ENCODE data around the gene INPP4A. TPM values are rescaled to one million over a fixed set of nuclear protein-coding genes. Genes with fewer than 3 reads are reported as not detected.

Gene INPP4A
- total and polyA plus RNA-seq, 3 experiments from 2014 or later: 41.0 to 61.4 (median 46.9) TPM

GRCh38 chr2:98452396-98453027, 7.9 kb downstream of the INPP4A start:
- Mint-ChIP-seq H3K9me3 (no peaks in the 10 kb centered on the region), H3K27me3 (peaks cover 0 to 2% of the 10 kb centered on the region in 2 donors), H3K4me3 (peak overlapping the region; percentile 26 to 85 (median 68)), H3K36me3 (peaks cover 0 to 17% (median 4%) of the 10 kb centered on the region in 3 donors), H3K27ac (peak overlapping the region; percentile 68 to 96 (median 93)), H3K4me1 (peaks cover 88 to 99% (median 98%) of the 10 kb centered on the region in 3 donors)
- H3K4me3 ChIP-seq (ENCODE audit: low read length): peak overlapping the region; percentile 16
- no peak overlapping the region for H3K27ac ChIP-seq (ENCODE audit: low read depth, low read length)
- DNase-seq: no peak
- ChIA-PET POLR2A (interaction anchor here (0.6 to 1.8 kb wide), 2 partner anchors 8 to 11 kb away, joined by 3 to 11 read pairs; no protein-coding TSS in a partner anchor), CTCF (interaction anchor here (1.4 to 8.9 kb wide), 4 partner anchors 12 to 34 kb away, joined by 4 to 38 read pairs (median 9); no protein-coding TSS in a partner anchor)
- no peaks in the 10 kb centered on the region for H3K27me3 ChIP-seq (ENCODE audit: insufficient read depth, low read length, poor library complexity, severe bottlenecking)
- H3K36me3 ChIP-seq (ENCODE audit: insufficient read depth, low read length): peaks cover 6% of the 10 kb centered on the region
- H3K4me1 ChIP-seq (ENCODE audit: insufficient read depth, low read length): peaks cover 92% of the 10 kb centered on the region
- H3K9me3 ChIP-seq (ENCODE audit: low read length): no peaks in the 10 kb centered on the region

- H3K4me1 Mint-ChIP-seq: peaks cover 89 to 100% (median 98%) of the 10 kb centered on the region in 3 donors
- ChIA-PET CTCF (interaction anchor here (1.4 to 8.9 kb wide), 4 partner anchors 12 to 34 kb away, joined by 4 to 38 read pairs (median 9); no protein-coding TSS in a partner anchor), POLR2A (interaction anchor here (0.6 to 1.8 kb wide), 3 partner anchors 8 to 27 kb away, joined by 3 to 11 read pairs (median 3); no protein-coding TSS in a partner anchor)
- H3K4me3 Mint-ChIP-seq: peak overlapping the region; percentile 32 to 85 (median 68)
- peaks cover 0 to 17% (median 4%) of the 10 kb centered on the region in 3 donors for H3K36me3 Mint-ChIP-seq
- H3K9me3 ChIP-seq (ENCODE audit: low read length): no peaks in the 10 kb centered on the region
- no peak for DNase-seq
- H3K36me3 ChIP-seq (ENCODE audit: insufficient read depth, low read length): peaks cover 6% of the 10 kb centered on the region
- H3K27ac ChIP-seq (ENCODE audit: low read depth, low read length): no peak overlapping the region
- peaks cover 0 to 2% of the 10 kb centered on the region in 2 donors for H3K27me3 Mint-ChIP-seq
- peak overlapping the region; percentile 68 to 96 (median 93) for H3K27ac Mint-ChIP-seq
- peak overlapping the region; percentile 1 for H3K4me3 ChIP-seq (ENCODE audit: low read length)
- peaks cover 95% of the 10 kb centered on the region for H3K4me1 ChIP-seq (ENCODE audit: insufficient read depth, low read length)
- H3K9me3 Mint-ChIP-seq: no peaks in the 10 kb centered on the region
- H3K27me3 ChIP-seq (ENCODE audit: insufficient read depth, low read length, poor library complexity, severe bottlenecking): no peaks in the 10 kb centered on the region
Measured at GRCh38 chr2:98453083-98453482, 8.4 kb downstream of the INPP4A start.

GRCh38 chr2:98453531-98453930, 8.9 kb downstream of the INPP4A start:
- Histone ChIP-seq H3K9me3 (ENCODE audit: low read length) (no peaks in the 10 kb centered on the region), H3K27ac (ENCODE audit: low read depth, low read length) (no peak overlapping the region), H3K4me1 (ENCODE audit: insufficient read depth, low read length) (peaks cover 98% of the 10 kb centered on the region), H3K36me3 (ENCODE audit: insufficient read depth, low read length) (peaks cover 6% of the 10 kb centered on the region), H3K4me3 (ENCODE audit: low read length) (no peak overlapping the region), H3K27me3 (ENCODE audit: insufficient read depth, low read length, poor library complexity, severe bottlenecking) (no peaks in the 10 kb centered on the region)
- ChIA-PET POLR2A (interaction anchor here (0.5 to 1.2 kb wide), 2 partner anchors 13 to 27 kb away, joined by 3 to 4 read pairs; no protein-coding TSS in a partner anchor), CTCF (interaction anchor here (1.4 to 8.9 kb wide), 5 partner anchors 11 to 33 kb away, joined by 4 to 38 read pairs (median 13); no protein-coding TSS in a partner anchor)
- Mint-ChIP-seq H3K27ac (peak overlapping the region; percentile 68 to 96 (median 93)), H3K4me3 (peak overlapping the region; percentile 32 to 85 (median 68)), H3K4me1 (peaks cover 90 to 100% (median 98%) of the 10 kb centered on the region in 3 donors), H3K36me3 (peaks cover 0 to 18% (median 4%) of the 10 kb centered on the region in 3 donors), H3K27me3 (peaks cover 0 to 2% of the 10 kb centered on the region in 2 donors), H3K9me3 (no peaks in the 10 kb centered on the region)
- DNase-seq: no peak

- Mint-ChIP-seq H3K27ac (peak overlapping the region; percentile 91 to 98 (median 94)), H3K9me3 (no peaks in the 10 kb centered on the region), H3K4me1 (peaks cover 90 to 100% (median 98%) of the 10 kb centered on the region in 3 donors), H3K4me3 (peak overlapping the region; percentile 2 to 85 (median 67)), H3K27me3 (no peaks in the 10 kb centered on the region), H3K36me3 (peaks cover 0 to 21% (median 4%) of the 10 kb centered on the region in 3 donors)
- no peaks in the 10 kb centered on the region for H3K27me3 ChIP-seq (ENCODE audit: insufficient read depth, low read length, poor library complexity, severe bottlenecking)
- H3K27ac ChIP-seq (ENCODE audit: low read depth, low read length): no peak overlapping the region
- H3K9me3 ChIP-seq (ENCODE audit: low read length): no peaks in the 10 kb centered on the region
- H3K36me3 ChIP-seq (ENCODE audit: insufficient read depth, low read length): peaks cover 6% of the 10 kb centered on the region
- DNase-seq: no peak
- POLR2A ChIA-PET: interaction anchor here (0.5 to 3.2 kb wide), 3 partner anchors 10 to 26 kb away, joined by 3 to 15 read pairs (median 4); no protein-coding TSS in a partner anchor
- peaks cover 98% of the 10 kb centered on the region for H3K4me1 ChIP-seq (ENCODE audit: insufficient read depth, low read length)
- H3K4me3 ChIP-seq (ENCODE audit: low read length): peak overlapping the region; percentile 13
- CTCF ChIA-PET: interaction anchor here (0.8 to 8.9 kb wide), 3 partner anchors 10 to 36 kb away, joined by 3 to 38 read pairs (median 13); no protein-coding TSS in a partner anchor
Measured at GRCh38 chr2:98454073-98454472, 9.4 kb downstream of the INPP4A start.

- H3K9me3 Mint-ChIP-seq: no peaks in the 10 kb centered on the region
- peaks cover 90 to 100% (median 98%) of the 10 kb centered on the region in 3 donors for H3K4me1 Mint-ChIP-seq
- CTCF ChIA-PET: interaction anchor here (0.8 to 8.9 kb wide), 4 partner anchors 8 to 36 kb away, joined by 3 to 38 read pairs (median 11); no protein-coding TSS in a partner anchor
- H3K27ac Mint-ChIP-seq: peak overlapping the region; percentile 91 to 98 (median 94)
- H3K4me1 ChIP-seq (ENCODE audit: insufficient read depth, low read length): peaks cover 98% of the 10 kb centered on the region
- POLR2A ChIA-PET: interaction anchor here (0.6 to 3.2 kb wide), 3 partner anchors 10 to 316 kb away, joined by 3 to 15 read pairs (median 4); no protein-coding TSS in a partner anchor
- H3K36me3 ChIP-seq (ENCODE audit: insufficient read depth, low read length): peaks cover 6% of the 10 kb centered on the region
- DNase-seq: peak in 1 of 5 donors; percentile 26
- H3K9me3 ChIP-seq (ENCODE audit: low read length): no peaks in the 10 kb centered on the region
- peaks cover 0 to 22% (median 4%) of the 10 kb centered on the region in 3 donors for H3K36me3 Mint-ChIP-seq
- no peaks in the 10 kb centered on the region for H3K27me3 Mint-ChIP-seq
- peak overlapping the region; percentile 2 to 85 (median 67) for H3K4me3 Mint-ChIP-seq
- peak overlapping the region; percentile 64 for H3K27ac ChIP-seq (ENCODE audit: low read depth, low read length)
- H3K27me3 ChIP-seq (ENCODE audit: insufficient read depth, low read length, poor library complexity, severe bottlenecking): no peaks in the 10 kb centered on the region
- H3K4me3 ChIP-seq (ENCODE audit: low read length): peak overlapping the region; percentile 15
Measured at GRCh38 chr2:98454500-98455235, 10.0 kb downstream of the INPP4A start.

- peak overlapping the region; percentile 15 for H3K4me3 ChIP-seq (ENCODE audit: low read length)
- ChIA-PET POLR2A (interaction anchor here (0.7 to 3.2 kb wide), 3 partner anchors 8 to 12 kb away, joined by 3 to 15 read pairs (median 6); no protein-coding TSS in a partner anchor), CTCF (interaction anchor here (1.1 to 8.9 kb wide), 4 partner anchors 9 to 31 kb away, joined by 3 to 38 read pairs (median 6); no protein-coding TSS in a partner anchor)
- peaks cover 6% of the 10 kb centered on the region for H3K36me3 ChIP-seq (ENCODE audit: insufficient read depth, low read length)
- H3K27me3 Mint-ChIP-seq: no peaks in the 10 kb centered on the region
- H3K4me1 Mint-ChIP-seq: peaks cover 90 to 100% (median 98%) of the 10 kb centered on the region in 3 donors
- H3K9me3 ChIP-seq (ENCODE audit: low read length): no peaks in the 10 kb centered on the region
- H3K27me3 ChIP-seq (ENCODE audit: insufficient read depth, low read length, poor library complexity, severe bottlenecking): no peaks in the 10 kb centered on the region
- H3K9me3 Mint-ChIP-seq: no peaks in the 10 kb centered on the region
- peak overlapping the region; percentile 64 for H3K27ac ChIP-seq (ENCODE audit: low read depth, low read length)
- DNase-seq: peak in 3 of 5 donors; percentile 53 to 66 (median 59)
- peaks cover 0 to 24% (median 4%) of the 10 kb centered on the region in 3 donors for H3K36me3 Mint-ChIP-seq
- H3K27ac Mint-ChIP-seq: peak overlapping the region; percentile 91 to 98 (median 94)
- peak overlapping the region; percentile 37 to 85 (median 68) for H3K4me3 Mint-ChIP-seq
- H3K4me1 ChIP-seq (ENCODE audit: insufficient read depth, low read length): peaks cover 98% of the 10 kb centered on the region
Measured at GRCh38 chr2:98455494-98455976, 10.9 kb downstream of the INPP4A start.

GRCh38 chr2:98457045-98457696, 12.5 kb downstream of the INPP4A start:
- DNase-seq: no peak
- H3K4me1 ChIP-seq (ENCODE audit: insufficient read depth, low read length): peaks cover 98% of the 10 kb centered on the region
- peak overlapping the region; percentile 32 for H3K27ac ChIP-seq (ENCODE audit: low read depth, low read length)

More at GRCh38 chr2:98457045-98457696, 12.5 kb downstream of the INPP4A start:
- peaks cover 0 to 23% (median 4%) of the 10 kb centered on the region in 3 donors for H3K36me3 Mint-ChIP-seq
- peak overlapping the region in 3 of 7 donors; percentile 19 to 32 (median 30) for H3K4me3 Mint-ChIP-seq
- ChIA-PET POLR2A (interaction anchor here (0.6 to 3.2 kb wide), 3 partner anchors 7 to 166 kb away, joined by 3 to 15 read pairs (median 3); no protein-coding TSS in a partner anchor), CTCF (interaction anchor here (0.7 to 8.9 kb wide), 5 partner anchors 9 to 29 kb away, joined by 3 to 38 read pairs (median 3); no protein-coding TSS in a partner anchor)
- Histone ChIP-seq H3K27me3 (ENCODE audit: insufficient read depth, low read length, poor library complexity, severe bottlenecking) (no peaks in the 10 kb centered on the region), H3K36me3 (ENCODE audit: insufficient read depth, low read length) (peaks cover 6% of the 10 kb centered on the region), H3K4me3 (ENCODE audit: low read length) (no peak overlapping the region), H3K9me3 (ENCODE audit: low read length) (no peaks in the 10 kb centered on the region)
- no peaks in the 10 kb centered on the region for H3K27me3 Mint-ChIP-seq
- no peaks in the 10 kb centered on the region for H3K9me3 Mint-ChIP-seq
- peak overlapping the region; percentile 56 to 93 (median 86) for H3K27ac Mint-ChIP-seq
- peaks cover 89 to 100% (median 98%) of the 10 kb centered on the region in 3 donors for H3K4me1 Mint-ChIP-seq

All from CD8-positive, alpha-beta memory T cell (primary cell).